Measurements from ENCODE around the gene ACTRT2. TPM values are rescaled to one million over a fixed set of nuclear protein-coding genes. Genes with fewer than 3 reads are reported as not detected.

The ACTRT2 gene
- total RNA-seq, 1 experiment from 2014 or later = not detected

- Histone ChIP-seq H3K9ac (ENCODE audit: extremely low read depth, insufficient read length, low read length) (no peak overlapping the region), H3K14ac (ENCODE audit: insufficient read depth, low read length) (no peak overlapping the region), H3K79me2 (ENCODE audit: insufficient read depth, low read length) (no peaks in the 10 kb centered on the region), H3K4ac (ENCODE audit: low read depth, low read length) (no peak overlapping the region), H3K27me3 (ENCODE audit: insufficient read depth, low read length) (no peaks in the 10 kb centered on the region), H2BK5ac (ENCODE audit: insufficient read length, low read length) (no peak overlapping the region), H2BK20ac (ENCODE audit: low read depth, low read length, poor library complexity, severe bottlenecking) (no peak overlapping the region), H4K20me1 (ENCODE audit: control insufficient read depth, insufficient read depth, insufficient read length) (no peaks in the 10 kb centered on the region), H4K5ac (ENCODE audit: insufficient read length, low read depth, low read length) (no peak overlapping the region), H3K23me2 (ENCODE audit: insufficient read length, low read depth, low read length, poor library complexity, severe bottlenecking) (no peaks in the 10 kb centered on the region), H3T11ph (ENCODE audit: low read length) (no peak overlapping the region), H4K8ac (replicated peaks; ENCODE audit: insufficient read length, low read depth, low read length) (no peak overlapping the region), H3K27ac (ENCODE audit: insufficient read length, low read depth, low read length) (no peak overlapping the region), H4K91ac (ENCODE audit: insufficient read length, low read depth, low read length) (no peak overlapping the region), H2BK120ac (ENCODE audit: low read depth, low read length, poor library complexity, severe bottlenecking) (no peak overlapping the region), H3K23ac (ENCODE audit: insufficient read length, low read depth, low read length) (no peak overlapping the region), H2AFZ (ENCODE audit: low read length) (no peak overlapping the region), H3K4me2 (ENCODE audit: insufficient read depth, insufficient read length, low read length) (no peak overlapping the region), H3K79me1 (ENCODE audit: insufficient read depth, low read depth, low read length, poor library complexity, severe bottlenecking) (no peaks in the 10 kb centered on the region), H2BK15ac (ENCODE audit: low read depth, low read length) (no peak overlapping the region), H3K9me3 (ENCODE audit: control insufficient read depth, low read depth, low read length) (peaks cover 19% of the 10 kb centered on the region), H3K18ac (ENCODE audit: insufficient read length, low read depth, low read length) (no peak overlapping the region), H3K56ac (ENCODE audit: insufficient read length, low read depth, low read length) (no peak overlapping the region), H2AK5ac (ENCODE audit: insufficient read length, low read length) (no peak overlapping the region), H2BK12ac (ENCODE audit: insufficient read length, low read depth, low read length) (no peak overlapping the region), H3K4me1 (ENCODE audit: insufficient read depth, low read length) (no peaks in the 10 kb centered on the region)
- Mint-ChIP-seq H3K27me3 (ENCODE audit: low read depth) (peaks cover 3% of the 10 kb centered on the region), H3K36me3 (ENCODE audit: insufficient read depth in 1 of 3, low read depth in 3 of 3) (peaks cover 0 to 19% (median 2%) of the 10 kb centered on the region in 3 experiments; a peak in 4 of 7 replicates), H3K4me3 (no peak overlapping the region), H3K4me1 (peaks cover 0 to 10% of the 10 kb centered on the region in 2 experiments; a peak in 2 of 4 replicates), H3K9me3 (peaks cover 8 to 38% of the 10 kb centered on the region in 2 experiments; a peak in 4 of 5 replicates), H3K27ac (peak overlapping the region in 1 of 3 experiments; percentile 82; a peak in 1 of 7 replicates)
- TF ChIP-seq CTCF (conservative IDR thresholded peaks at IDR 0.05) = no peak
- no peak for DNase-seq
- no CpG with 5 or more reads among the region's 12 CpGs for WGBS (ENCODE audit: extremely low coverage, insufficient read length, low lambda C conversion rate)
Measured at GRCh38 chr1:3020263-3020909, 881 bp upstream of the ACTRT2 start.
